ENCODE results near the gene HLA-C.
"Not testable (repeated sequence)": the region's sequence is repeated elsewhere in the genome, so short reads cannot be mapped to it uniquely, and the experiment has no call there.

- TF ChIP-seq POLR2AphosphoS5 (IDR thresholded peaks at IDR 0.05; ENCODE audit: low read depth, low read length); SMC3 (IDR thresholded peaks at IDR 0.05; ENCODE audit: low read depth, low read length); RAD21 (IDR thresholded peaks at IDR 0.05; ENCODE audit: low read length); ELF1 (IDR thresholded peaks at IDR 0.05); FOSL2 (IDR thresholded peaks at IDR 0.05; ENCODE audit: borderline replicate concordance, low read depth); NRF1 (IDR thresholded peaks at IDR 0.05; ENCODE audit: low read depth, low read length); MAX (IDR thresholded peaks at IDR 0.05; ENCODE audit: low read depth); TCF12 (IDR thresholded peaks at IDR 0.05); EP300 (IDR thresholded peaks at IDR 0.05; ENCODE audit: borderline replicate concordance in 1 of 2, low read depth in 1 of 2, low read length in 1 of 2): not testable (repeated sequence)
- TF ChIP-seq, protein P1, sequence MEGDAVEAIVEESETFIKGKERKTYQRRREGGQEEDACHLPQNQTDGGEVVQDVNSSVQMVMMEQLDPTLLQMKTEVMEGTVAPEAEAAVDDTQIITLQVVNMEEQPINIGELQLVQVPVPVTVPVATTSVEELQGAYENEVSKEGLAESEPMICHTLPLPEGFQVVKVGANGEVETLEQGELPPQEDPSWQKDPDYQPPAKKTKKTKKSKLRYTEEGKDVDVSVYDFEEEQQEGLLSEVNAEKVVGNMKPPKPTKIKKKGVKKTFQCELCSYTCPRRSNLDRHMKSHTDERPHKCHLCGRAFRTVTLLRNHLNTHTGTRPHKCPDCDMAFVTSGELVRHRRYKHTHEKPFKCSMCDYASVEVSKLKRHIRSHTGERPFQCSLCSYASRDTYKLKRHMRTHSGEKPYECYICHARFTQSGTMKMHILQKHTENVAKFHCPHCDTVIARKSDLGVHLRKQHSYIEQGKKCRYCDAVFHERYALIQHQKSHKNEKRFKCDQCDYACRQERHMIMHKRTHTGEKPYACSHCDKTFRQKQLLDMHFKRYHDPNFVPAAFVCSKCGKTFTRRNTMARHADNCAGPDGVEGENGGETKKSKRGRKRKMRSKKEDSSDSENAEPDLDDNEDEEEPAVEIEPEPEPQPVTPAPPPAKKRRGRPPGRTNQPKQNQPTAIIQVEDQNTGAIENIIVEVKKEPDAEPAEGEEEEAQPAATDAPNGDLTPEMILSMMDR (IDR thresholded peaks at IDR 0.05): not testable (repeated sequence)
These were observed 37.8 kb downstream of the HLA-C start for GRCh38 chr6:31234101-31234500.

All from SK-N-SH (cell line).